Measurements from ENCODE around the gene CHKB.

CHKB gene

GRCh38 chr22:50597097-50597496, 14.4 kb upstream of the CHKB start:
- Mint-ChIP-seq H3K4me1 (peaks cover 6% of the 10 kb centered on the region), H3K4me3 (peak overlapping the region; percentile 15 to 46 (median 40)), H3K9me3 (no peaks in the 10 kb centered on the region), H3K27me3 (ENCODE audit: low read depth) (peaks cover 18% of the 10 kb centered on the region), H3K27ac (no peak overlapping the region), H3K36me3 (ENCODE audit: low read depth) (peaks cover 13% of the 10 kb centered on the region)
- no peak for TF ChIP-seq CTCF (IDR thresholded peaks at IDR 0.05; ENCODE audit: unreplicated experiment in 3 of 3)

GRCh38 chr22:50595189-50595588, 12.5 kb upstream of the CHKB start:
- H3K4me1 Mint-ChIP-seq, result no peaks in the 10 kb centered on the region
- H3K36me3 Mint-ChIP-seq (ENCODE audit: low read depth), result peaks cover 13% of the 10 kb centered on the region
- H3K9me3 Mint-ChIP-seq, result no peaks in the 10 kb centered on the region
- H3K4me3 Mint-ChIP-seq, result no peak overlapping the region
- H3K27ac Mint-ChIP-seq, result no peak overlapping the region
- peaks cover 11% of the 10 kb centered on the region for H3K27me3 Mint-ChIP-seq (ENCODE audit: low read depth)
- no peak for TF ChIP-seq CTCF (IDR thresholded peaks at IDR 0.05; ENCODE audit: unreplicated experiment in 3 of 3)

- H3K27ac Mint-ChIP-seq, result no peak overlapping the region
- TF ChIP-seq CTCF (IDR thresholded peaks at IDR 0.05; ENCODE audit: unreplicated experiment in 3 of 3), result no peak
- H3K36me3 Mint-ChIP-seq (ENCODE audit: low read depth), result peaks cover 4% of the 10 kb centered on the region
- no peaks in the 10 kb centered on the region for H3K4me1 Mint-ChIP-seq
- no peak overlapping the region for H3K4me3 Mint-ChIP-seq
- no peaks in the 10 kb centered on the region for H3K27me3 Mint-ChIP-seq (ENCODE audit: low read depth)
- H3K9me3 Mint-ChIP-seq, result no peaks in the 10 kb centered on the region
Measured at GRCh38 chr22:50587407-50587806, 4.8 kb upstream of the CHKB start.

GRCh38 chr22:50586416-50586815, 3.8 kb upstream of the CHKB start:
- no peaks in the 10 kb centered on the region for H3K9me3 Mint-ChIP-seq
- no peak overlapping the region for H3K4me3 Mint-ChIP-seq
- no peaks in the 10 kb centered on the region for H3K27me3 Mint-ChIP-seq (ENCODE audit: low read depth)
- H3K27ac Mint-ChIP-seq, result no peak overlapping the region
- no peaks in the 10 kb centered on the region for H3K36me3 Mint-ChIP-seq (ENCODE audit: low read depth)
- H3K4me1 Mint-ChIP-seq, result no peaks in the 10 kb centered on the region
- TF ChIP-seq CTCF (IDR thresholded peaks at IDR 0.05; ENCODE audit: unreplicated experiment in 3 of 3), result no peak

GRCh38 chr22:50585781-50586180, 3.1 kb upstream of the CHKB start:
- no peaks in the 10 kb centered on the region for H3K9me3 Mint-ChIP-seq
- no peak overlapping the region for H3K27ac Mint-ChIP-seq
- no peaks in the 10 kb centered on the region for H3K27me3 Mint-ChIP-seq (ENCODE audit: low read depth)

More at GRCh38 chr22:50585781-50586180, 3.1 kb upstream of the CHKB start:
- TF ChIP-seq CTCF (IDR thresholded peaks at IDR 0.05; ENCODE audit: unreplicated experiment in 3 of 3), result no peak
- H3K36me3 Mint-ChIP-seq (ENCODE audit: low read depth), result no peaks in the 10 kb centered on the region
- no peaks in the 10 kb centered on the region for H3K4me1 Mint-ChIP-seq
- peak overlapping the region in 1 of 3 experiments; percentile 34 for H3K4me3 Mint-ChIP-seq
